ENCODE results near the gene NUP210L.
"Not testable (repeated sequence)": the region's sequence is repeated elsewhere in the genome, so short reads cannot be mapped to it uniquely, and the experiment has no call there.

The NUP210L gene

DNA sequence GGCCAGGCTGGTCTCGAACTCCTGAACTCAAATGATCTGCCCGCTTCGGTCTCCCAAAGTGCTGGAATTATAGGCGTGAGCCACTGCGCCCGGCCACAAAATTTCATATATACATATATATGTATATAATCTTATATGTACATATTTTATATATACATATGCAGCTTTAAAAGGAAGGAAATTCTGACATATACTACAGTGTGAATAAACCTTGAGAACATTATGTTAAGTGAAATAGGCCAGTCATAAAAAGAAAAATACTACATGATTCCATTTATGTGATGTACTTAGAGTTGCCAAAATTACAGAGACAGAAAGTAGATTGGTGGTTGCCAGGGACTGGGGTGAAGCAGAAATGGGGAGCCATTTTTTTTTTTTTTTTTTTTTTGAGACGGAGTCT lies 63.2 kb downstream of the NUP210L start:
- TF ChIP-seq ZNF384 (IDR thresholded peaks at IDR 0.05) (no peak), PKNOX1 (IDR thresholded peaks at IDR 0.05) (no peak), FOXK2 (IDR thresholded peaks at IDR 0.05) (no peak), BHLHE40 (IDR thresholded peaks at IDR 0.05; ENCODE audit: borderline replicate concordance) (no peak), CTBP1 (IDR thresholded peaks at IDR 0.05; ENCODE audit: borderline replicate concordance) (no peak), FOXA1 (IDR thresholded peaks at IDR 0.05) (no peak), FOXM1 (IDR thresholded peaks at IDR 0.05; ENCODE audit: borderline replicate concordance) (no peak), ELF4 (IDR thresholded peaks at IDR 0.05) (no peak), SUZ12 (IDR thresholded peaks at IDR 0.05) (no peak), NFRKB (IDR thresholded peaks at IDR 0.05) (no peak)
- POLR2A ChIA-PET: no interaction called here
- CTCF ChIA-PET: interaction anchor here (1.1 kb wide), 1 partner anchor 54 kb away, joined by 4 read pairs; no protein-coding TSS in a partner anchor
- no peak for DNase-seq (ENCODE audit: extremely low spot score)

DNA sequence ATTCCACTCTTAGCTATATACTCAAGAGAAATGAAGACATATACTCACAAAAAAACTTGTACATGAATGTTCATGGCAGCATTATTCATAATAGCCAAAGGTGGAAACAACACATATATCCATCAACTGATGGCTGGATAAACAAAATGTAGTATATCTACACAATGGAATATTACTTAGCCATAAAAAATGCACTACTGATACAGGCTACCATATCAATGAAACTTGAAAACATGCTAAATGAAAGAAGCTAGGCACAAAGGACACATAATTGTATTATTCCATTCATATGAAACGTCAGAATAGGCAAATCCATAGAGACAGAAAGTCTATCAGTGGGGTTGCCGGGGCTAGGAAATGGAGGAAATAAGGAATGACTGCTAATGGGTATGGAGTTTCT lies 67.3 kb downstream of the NUP210L start:
- TF ChIP-seq ARNT (IDR thresholded peaks at IDR 0.05) (no peak), NFRKB (IDR thresholded peaks at IDR 0.05) (no peak), SP1 (IDR thresholded peaks at IDR 0.05) (no peak), L3MBTL2 (conservative IDR thresholded peaks at IDR 0.05) (no peak), FOXM1 (IDR thresholded peaks at IDR 0.05; ENCODE audit: borderline replicate concordance) (no peak), SUZ12 (IDR thresholded peaks at IDR 0.05) (no peak), ELF4 (IDR thresholded peaks at IDR 0.05) (no peak), PKNOX1 (IDR thresholded peaks at IDR 0.05) (no peak), CTBP1 (IDR thresholded peaks at IDR 0.05; ENCODE audit: borderline replicate concordance) (no peak), HDGF (IDR thresholded peaks at IDR 0.05; ENCODE audit: borderline replicate concordance) (no peak), BHLHE40 (IDR thresholded peaks at IDR 0.05; ENCODE audit: borderline replicate concordance) (no peak), FOXA1 (IDR thresholded peaks at IDR 0.05) (no peak)
- POLR2A ChIA-PET: no interaction called here
- CTCF ChIA-PET: interaction anchor here (0.7 kb wide), 1 partner anchor 39 kb away, joined by 4 read pairs; no protein-coding TSS in a partner anchor
- no peak for DNase-seq (ENCODE audit: extremely low spot score)

DNA sequence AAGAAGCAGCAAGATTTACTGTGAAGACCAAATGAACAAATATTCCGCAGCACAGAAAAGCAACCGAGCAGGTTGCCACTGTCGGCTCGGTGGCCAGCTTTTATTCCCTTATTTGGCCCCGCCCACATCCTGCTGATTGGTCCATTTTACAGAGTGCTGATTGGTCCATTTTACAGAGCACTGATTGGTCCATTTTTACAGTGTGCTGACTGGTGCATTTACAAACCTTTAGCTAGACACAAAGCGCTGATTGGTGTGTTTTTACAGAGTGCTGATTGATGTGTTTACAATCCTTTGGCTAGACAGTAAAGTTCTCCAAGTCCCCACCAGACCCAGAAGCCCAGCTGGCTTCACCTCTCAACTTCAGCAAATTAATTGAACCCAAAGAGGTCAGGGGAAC lies 71.8 kb downstream of the NUP210L start:
- CTCF ChIA-PET; POLR2A ChIA-PET; DNase-seq (ENCODE audit: extremely low spot score): not testable (repeated sequence)

DNA sequence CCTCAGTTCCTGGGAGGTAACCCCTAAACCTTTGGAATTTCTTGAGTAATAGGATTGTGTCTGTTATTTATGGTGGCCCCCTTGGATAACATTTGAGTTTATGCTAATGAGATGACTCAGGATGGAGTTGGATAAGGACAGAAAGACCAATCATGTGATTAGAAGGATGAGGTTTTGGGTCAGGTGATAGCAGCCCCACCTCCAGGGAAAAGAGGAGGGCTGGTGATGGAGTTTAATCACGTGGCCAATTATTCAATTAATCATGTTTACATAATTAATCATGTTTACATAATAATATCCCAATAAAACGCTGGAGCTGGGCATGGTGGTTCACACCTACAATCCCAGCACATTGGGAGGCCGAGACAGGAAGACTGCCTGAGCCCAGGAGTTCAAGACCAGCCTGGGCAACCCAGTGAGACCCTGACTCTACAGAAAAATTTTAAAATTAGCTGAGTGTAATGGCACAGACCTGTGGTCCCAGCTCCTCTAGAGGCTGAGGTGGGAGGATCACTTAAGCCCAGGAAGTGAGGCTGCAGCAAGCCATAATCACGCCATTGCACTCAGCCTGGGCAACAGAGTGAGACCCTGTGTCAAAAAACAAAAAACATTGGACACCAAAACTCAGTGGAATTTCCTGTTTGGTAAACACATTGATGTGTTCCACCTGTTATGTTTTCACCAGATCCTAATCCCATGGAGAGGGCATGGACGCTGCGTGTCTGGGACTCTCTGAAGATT lies 73.3 kb downstream of the NUP210L start:
- TF ChIP-seq FOXA1 (IDR thresholded peaks at IDR 0.05) (no peak), FOXK2 (IDR thresholded peaks at IDR 0.05) (no peak), CTBP1 (IDR thresholded peaks at IDR 0.05; ENCODE audit: borderline replicate concordance) (no peak), LEF1 (IDR thresholded peaks at IDR 0.05; ENCODE audit: borderline replicate concordance) (no peak), ELF4 (IDR thresholded peaks at IDR 0.05) (no peak), ZNF384 (IDR thresholded peaks at IDR 0.05) (no peak)
- no peak for DNase-seq (ENCODE audit: extremely low spot score)
- POLR2A ChIA-PET: interaction anchor here (0.6 kb wide), 1 partner anchor 95 kb away, joined by 3 read pairs; no protein-coding TSS in a partner anchor
- CTCF ChIA-PET: no interaction called here

DNA sequence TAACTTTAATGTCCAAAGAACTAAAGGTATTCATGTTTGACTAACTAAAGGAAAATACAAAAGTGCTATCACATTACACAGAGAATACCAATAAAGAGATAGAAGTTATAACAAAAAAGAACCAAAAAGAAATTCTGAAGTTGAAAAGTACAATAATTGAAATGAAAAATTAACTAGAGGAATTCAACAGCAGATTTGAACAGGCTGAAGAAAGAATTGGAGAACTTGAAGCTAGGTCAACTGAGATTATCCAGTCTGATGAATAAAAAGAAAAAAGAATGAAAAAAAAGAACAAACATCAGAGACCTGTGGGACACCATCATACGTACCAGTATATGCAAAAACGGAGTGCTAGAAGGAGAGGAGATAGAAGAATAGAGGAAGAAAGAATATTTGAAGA lies 78.5 kb downstream of the NUP210L start:
- DNase-seq (ENCODE audit: extremely low spot score): no peak
- TF ChIP-seq FOXM1 (IDR thresholded peaks at IDR 0.05; ENCODE audit: borderline replicate concordance) (no peak), TARDBP (IDR thresholded peaks at IDR 0.05) (no peak)
- ChIA-PET CTCF (no interaction called here), POLR2A (interaction anchor here (0.7 to 1.0 kb wide), 2 partner anchors 86 to 294 kb away, joined by 3 read pairs; no protein-coding TSS in a partner anchor)

DNA sequence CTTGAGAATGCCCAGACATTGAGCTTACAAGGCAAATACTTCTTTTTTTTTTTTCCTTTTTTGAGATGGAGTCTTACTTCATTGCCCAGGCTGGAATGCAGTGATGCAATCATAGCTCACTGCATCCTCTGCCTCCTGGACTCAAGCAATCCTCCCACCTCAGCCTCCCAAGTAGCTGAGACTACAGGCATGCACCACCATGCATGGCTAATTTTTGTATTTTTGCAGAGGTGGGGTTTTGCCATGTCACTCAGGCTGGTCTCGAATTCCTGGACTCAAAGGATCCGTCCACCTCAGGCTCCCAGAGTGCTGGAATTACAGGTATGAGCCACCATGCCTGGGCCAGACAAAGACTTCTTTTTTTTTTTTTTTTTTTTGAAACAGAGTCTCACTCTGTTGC lies 79.1 kb downstream of the NUP210L start:
- ChIA-PET POLR2A (interaction anchor here (1.2 kb wide), 1 partner anchor 85 kb away, joined by 3 read pairs; the partner anchor contains the start of gene RPS27), CTCF (no interaction called here)
- no peak for DNase-seq (ENCODE audit: extremely low spot score)
- TF ChIP-seq BHLHE40 (IDR thresholded peaks at IDR 0.05; ENCODE audit: borderline replicate concordance) (no peak), FOXK2 (IDR thresholded peaks at IDR 0.05) (no peak), CTBP1 (IDR thresholded peaks at IDR 0.05; ENCODE audit: borderline replicate concordance) (no peak), L3MBTL2 (conservative IDR thresholded peaks at IDR 0.05) (no peak)

DNA sequence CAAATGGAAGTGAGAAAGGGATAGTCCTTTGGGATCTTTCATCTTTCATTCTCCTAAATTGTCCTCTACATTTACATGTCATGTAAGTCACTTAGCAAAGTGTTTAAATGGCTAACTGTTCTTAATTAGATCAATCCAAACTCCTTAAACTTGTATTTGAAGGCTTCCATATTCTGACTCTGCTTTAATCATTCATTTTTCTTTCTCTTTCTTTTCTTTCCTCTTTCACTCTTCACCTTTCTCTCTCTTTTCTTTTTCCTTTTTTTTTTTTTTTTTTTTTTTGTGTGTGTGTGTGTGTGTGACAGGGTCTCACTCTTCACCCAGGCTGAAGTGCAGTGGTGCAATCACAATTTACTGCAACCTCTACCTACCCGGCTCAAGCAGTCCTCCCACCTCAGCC lies 92.6 kb downstream of the NUP210L start:
- DNase-seq (ENCODE audit: extremely low spot score): no peak
- ChIA-PET POLR2A (no interaction called here), CTCF (no interaction called here)
- TF ChIP-seq SP1 (IDR thresholded peaks at IDR 0.05) (no peak), ZNF384 (IDR thresholded peaks at IDR 0.05) (no peak), ELF4 (IDR thresholded peaks at IDR 0.05) (no peak), FOXK2 (IDR thresholded peaks at IDR 0.05) (no peak), TARDBP (IDR thresholded peaks at IDR 0.05) (no peak), FOXA1 (IDR thresholded peaks at IDR 0.05) (no peak), L3MBTL2 (conservative IDR thresholded peaks at IDR 0.05) (no peak), PKNOX1 (IDR thresholded peaks at IDR 0.05) (no peak)

- POLR2A ChIA-PET, CTCF ChIA-PET: not testable (repeated sequence)
Observed at GRCh38 chr1:154047436-154047835, 107.4 kb downstream of the NUP210L start.

GRCh38 chr1:154033697-154034096 lies 121.2 kb downstream of the NUP210L start:
- CTCF ChIA-PET; DNase-seq (ENCODE audit: extremely low spot score); POLR2A ChIA-PET: not testable (repeated sequence)

More at GRCh38 chr1:154047436-154047835, 107.4 kb downstream of the NUP210L start:
- DNase-seq (ENCODE audit: extremely low spot score): not testable (repeated sequence)

Data from HEK293T (cell line).